ENCODE data around the gene CDO1.

GRCh38 chr5:115758356-115758755 is 58.1 kb downstream of the CDO1 start:
- TF ChIP-seq CTCF (IDR thresholded peaks at IDR 0.05; ENCODE audit: insufficient read depth, low read length, poor library complexity, severe bottlenecking) (no peak), EZH2phosphoT487 (conservative IDR thresholded peaks at IDR 0.05; ENCODE audit: low read length) (no peak)

Data from SU-DHL-6 (cell line).